Brain pericyte (primary cell): ENCODE data around the gene NXPH2.

Source experiments
- DNase-seq: peaks from one replicate; pipeline ENCODE4 v3.0.0-alpha.2; 2012; ENCODE audit warnings: low read depth, low spot score

NXPH2 gene

DNA sequence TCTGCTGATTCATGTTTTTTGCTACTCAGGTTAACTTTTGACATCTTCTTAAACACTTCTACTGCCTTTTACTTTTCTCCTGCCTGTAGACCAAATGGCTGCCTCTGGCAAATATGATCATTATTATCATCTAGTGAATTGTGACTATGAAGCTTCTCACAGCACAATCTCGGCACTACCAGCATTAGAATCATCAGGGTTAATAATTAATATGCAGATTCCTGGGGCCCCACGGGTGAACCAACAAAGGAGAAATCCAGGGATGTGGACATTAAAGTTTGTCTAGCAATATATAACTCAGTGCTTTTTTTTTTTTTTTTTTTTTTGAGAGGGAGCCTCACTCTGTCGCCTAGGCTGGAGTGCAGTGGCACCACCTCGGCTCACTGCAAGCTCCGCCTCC lies 142.5 kb downstream of the NXPH2 start:
- DNase-seq: no peak

DNA sequence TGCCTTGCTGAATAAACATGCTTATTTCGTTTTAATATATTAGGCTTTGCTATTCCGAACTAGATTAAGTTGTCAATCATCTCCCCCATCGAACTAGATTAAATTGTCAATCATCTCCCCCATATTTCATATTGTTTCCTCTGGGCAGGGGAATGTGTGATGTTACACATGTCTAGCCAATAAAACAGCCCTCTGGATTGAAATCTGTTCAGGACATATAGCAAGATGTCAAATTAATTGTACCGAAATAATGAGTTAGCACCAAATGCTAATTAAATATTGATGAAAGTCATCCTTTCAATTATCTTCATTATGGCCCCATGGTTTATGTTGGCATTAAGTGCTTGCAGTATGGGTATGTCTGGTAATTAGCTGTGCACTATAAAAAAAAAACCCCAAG lies 143.1 kb downstream of the NXPH2 start:
- no peak for DNase-seq

DNA sequence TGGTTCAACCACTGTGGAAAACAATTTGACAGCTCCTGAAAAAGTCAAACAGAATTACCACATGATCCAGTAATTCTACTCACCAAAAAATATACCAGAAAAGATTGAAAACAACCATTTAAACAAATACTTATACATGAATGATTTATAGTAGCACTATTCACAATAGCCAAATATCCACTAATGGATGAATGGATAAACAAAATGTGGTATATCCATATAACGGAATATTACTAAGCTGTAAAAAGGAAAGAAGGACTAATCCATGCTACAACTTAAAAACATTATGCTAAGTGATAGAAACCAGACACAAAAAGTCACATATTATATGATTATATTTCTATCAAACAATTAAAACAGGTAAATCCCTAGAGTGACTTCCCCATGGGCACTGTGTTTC lies 147.1 kb downstream of the NXPH2 start:
- no peak for DNase-seq

DNA sequence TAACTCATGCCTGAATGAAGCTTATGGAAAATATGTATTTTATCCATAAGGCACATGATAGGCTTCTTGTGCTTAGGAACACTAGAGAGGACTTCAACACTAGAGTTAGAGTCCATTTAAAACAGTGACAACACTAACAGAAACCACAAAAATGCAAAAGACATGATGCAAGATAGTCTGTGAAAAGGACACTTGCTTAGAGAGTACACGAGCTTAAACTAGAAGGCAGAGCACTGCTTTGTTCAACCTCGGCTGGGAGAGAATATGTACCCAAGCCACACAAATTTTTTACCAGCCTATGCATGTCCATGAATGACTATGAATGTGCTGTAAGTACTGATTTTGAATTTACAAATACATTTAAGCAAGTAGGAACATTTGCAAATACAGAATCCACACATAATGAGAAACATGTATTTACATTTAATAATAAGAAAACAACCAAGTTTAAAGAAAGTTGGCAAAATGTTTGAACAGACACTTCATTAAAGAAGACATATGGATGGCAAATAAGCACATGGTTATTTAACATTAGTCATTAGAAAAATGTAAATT lies 148.0 kb downstream of the NXPH2 start:
- DNase-seq: no peak

DNA sequence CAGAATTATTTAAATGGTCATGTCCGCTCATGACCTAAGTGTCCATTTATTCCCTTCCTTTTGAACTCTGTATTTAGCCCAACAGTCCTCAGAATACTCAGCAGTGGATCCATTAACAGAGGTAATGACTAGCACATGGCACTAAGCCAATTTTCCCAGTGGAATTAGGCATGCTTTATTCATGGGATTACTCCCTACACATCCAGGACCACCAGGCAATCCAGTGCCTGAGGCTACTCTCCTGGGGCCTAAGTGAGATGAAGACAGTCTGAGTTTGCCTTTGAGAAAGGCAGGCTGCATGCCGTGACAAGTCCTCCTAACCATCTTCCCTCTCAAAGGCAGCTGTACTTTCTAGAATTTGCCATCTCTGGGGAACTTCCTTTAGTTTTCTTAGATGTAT lies 150.0 kb downstream of the NXPH2 start:
- no peak for DNase-seq

DNA sequence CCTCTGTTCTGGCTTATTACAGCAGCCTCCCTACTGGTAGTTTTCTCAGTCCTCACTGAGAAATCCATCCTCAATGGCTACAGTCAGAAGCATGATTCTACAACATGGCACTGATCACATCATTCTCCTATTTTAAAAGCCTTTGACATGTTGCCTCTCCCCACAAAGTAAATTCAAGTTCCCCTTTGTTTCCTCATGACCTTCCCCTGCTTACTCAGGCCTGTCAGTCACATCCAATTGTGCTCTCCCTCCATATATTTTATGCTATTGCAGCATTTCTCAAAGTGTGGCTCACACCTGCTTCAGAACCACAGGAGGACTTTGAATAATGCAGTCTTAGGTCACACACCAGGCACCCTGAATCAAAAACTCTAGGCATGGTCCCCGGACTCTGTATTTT lies 154.0 kb downstream of the NXPH2 start:
- DNase-seq: no peak

DNA sequence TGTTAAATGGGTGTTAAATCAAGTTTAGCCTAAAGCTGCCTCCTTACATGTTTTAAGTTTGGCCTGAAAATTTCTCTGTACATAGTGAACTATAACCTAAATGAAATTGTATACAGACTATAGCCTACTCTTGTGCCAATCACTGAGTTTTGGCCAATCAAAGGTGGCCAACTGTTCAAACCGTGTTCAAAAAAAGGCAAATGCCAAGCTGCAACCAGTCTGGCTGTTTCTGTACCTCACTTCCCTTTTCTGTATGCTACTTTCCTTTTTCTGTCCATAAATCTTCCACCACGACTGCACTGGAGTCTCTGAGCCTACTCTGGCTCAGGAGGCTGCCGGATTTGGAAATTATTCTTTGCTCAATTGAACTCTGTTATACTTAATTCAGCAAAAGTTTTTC lies 157.6 kb downstream of the NXPH2 start:
- no peak for DNase-seq

DNA sequence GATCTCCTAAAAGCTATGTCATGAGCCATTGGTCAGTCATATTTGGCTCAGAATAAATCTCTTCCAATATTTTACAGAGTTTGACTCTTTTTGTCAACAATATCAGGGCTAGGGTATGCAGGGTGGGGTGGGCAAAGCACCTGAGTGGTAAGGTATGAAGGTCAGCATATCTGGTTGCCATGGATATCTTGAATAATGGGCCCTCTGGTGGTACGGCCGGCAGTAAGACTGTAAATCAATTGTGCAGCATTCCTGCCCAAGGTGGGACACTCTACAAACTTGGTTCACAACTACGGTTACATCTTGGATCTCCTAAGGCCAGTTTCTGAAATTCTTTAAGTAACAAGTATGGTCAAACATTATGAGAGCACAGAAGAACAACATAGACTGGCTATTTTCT lies 159.1 kb downstream of the NXPH2 start:
- no peak for DNase-seq

DNA sequence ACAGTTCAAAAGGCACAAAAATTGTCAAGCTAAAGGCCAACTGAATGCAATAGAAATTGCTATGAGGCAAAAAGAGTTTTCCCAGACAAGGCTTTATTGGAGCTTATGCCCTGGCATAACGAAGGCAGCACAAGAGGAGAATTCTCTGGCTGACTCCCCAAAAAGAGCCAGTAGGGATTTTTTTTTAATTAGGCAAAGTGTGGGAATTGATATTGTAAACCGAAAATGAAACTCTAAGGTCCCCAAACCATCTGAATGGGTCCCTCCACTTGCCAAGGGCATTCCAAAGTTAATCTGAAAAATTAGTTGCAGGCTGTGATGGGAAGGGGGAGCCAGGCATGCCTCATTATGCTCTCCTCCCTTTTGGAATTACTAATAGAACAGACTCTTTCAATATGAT lies 159.8 kb downstream of the NXPH2 start:
- no peak for DNase-seq
